Sigmoid colon (tissue), 3 donors: Measurements from ENCODE around the gene ST6GAL2.

Experiments used
- POLR2A ChIP-seq, 2 donors: fragments of 450-650 bp; IDR thresholded peaks; one replicate each; pipeline ENCODE4 v1.6.1; 2016; ENCODE audit warnings: antibody characterized with exemption in 2 of 2, mild to moderate bottlenecking in 2 of 2, moderate library complexity in 2 of 2
- TF ChIP-seq, protein P1 (sequence below), 4 experiments: fragments of 450-650 bp in 3 of 4; fragments of 200-600 bp in 1 of 4; IDR thresholded peaks; one replicate each; pipeline ENCODE4 v1.5.1; 2016 to 2019; ENCODE audit warnings: antibody characterized with exemption in 4 of 4, mild to moderate bottlenecking in 3 of 4, moderate library complexity in 2 of 4

DNA sequence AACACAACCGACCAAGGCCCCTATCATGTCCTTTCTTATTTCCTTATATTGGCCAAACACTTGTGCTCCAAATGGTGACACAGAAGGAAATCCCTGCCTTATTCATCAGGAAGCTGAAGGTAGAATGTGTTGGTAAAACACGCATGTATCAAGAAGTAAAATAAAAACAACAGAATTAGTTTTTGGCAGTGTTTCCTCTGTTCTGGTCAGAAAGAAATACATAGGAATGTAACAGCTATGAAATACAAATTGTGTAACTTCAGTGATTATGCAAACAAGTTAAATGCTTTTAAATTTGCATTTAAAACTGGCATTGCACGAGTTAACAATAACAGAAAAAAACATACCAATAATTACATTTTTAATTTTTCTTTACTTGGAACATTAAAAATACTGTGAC, 19.3 kb downstream of the ST6GAL2 start:
- TF ChIP-seq, protein P1, sequence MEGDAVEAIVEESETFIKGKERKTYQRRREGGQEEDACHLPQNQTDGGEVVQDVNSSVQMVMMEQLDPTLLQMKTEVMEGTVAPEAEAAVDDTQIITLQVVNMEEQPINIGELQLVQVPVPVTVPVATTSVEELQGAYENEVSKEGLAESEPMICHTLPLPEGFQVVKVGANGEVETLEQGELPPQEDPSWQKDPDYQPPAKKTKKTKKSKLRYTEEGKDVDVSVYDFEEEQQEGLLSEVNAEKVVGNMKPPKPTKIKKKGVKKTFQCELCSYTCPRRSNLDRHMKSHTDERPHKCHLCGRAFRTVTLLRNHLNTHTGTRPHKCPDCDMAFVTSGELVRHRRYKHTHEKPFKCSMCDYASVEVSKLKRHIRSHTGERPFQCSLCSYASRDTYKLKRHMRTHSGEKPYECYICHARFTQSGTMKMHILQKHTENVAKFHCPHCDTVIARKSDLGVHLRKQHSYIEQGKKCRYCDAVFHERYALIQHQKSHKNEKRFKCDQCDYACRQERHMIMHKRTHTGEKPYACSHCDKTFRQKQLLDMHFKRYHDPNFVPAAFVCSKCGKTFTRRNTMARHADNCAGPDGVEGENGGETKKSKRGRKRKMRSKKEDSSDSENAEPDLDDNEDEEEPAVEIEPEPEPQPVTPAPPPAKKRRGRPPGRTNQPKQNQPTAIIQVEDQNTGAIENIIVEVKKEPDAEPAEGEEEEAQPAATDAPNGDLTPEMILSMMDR (IDR thresholded peaks at IDR 0.05) = no peak
- no peak for TF ChIP-seq POLR2A (IDR thresholded peaks at IDR 0.05)
